HG03097 (cell line): Measurements from ENCODE around the gene MXD1.

Source experiments
- ATAC-seq: cut with Tn5 transposase; IDR thresholded peaks from one replicate; pipeline ENCODE4 v1.9.1; 2021; ENCODE audit not compliant: unreplicated experiment, low FRiP score

MXD1 gene

GRCh38 chr2:69933254-69933828 lies 18.4 kb downstream of the MXD1 start:
- ATAC-seq = no peak

DNA sequence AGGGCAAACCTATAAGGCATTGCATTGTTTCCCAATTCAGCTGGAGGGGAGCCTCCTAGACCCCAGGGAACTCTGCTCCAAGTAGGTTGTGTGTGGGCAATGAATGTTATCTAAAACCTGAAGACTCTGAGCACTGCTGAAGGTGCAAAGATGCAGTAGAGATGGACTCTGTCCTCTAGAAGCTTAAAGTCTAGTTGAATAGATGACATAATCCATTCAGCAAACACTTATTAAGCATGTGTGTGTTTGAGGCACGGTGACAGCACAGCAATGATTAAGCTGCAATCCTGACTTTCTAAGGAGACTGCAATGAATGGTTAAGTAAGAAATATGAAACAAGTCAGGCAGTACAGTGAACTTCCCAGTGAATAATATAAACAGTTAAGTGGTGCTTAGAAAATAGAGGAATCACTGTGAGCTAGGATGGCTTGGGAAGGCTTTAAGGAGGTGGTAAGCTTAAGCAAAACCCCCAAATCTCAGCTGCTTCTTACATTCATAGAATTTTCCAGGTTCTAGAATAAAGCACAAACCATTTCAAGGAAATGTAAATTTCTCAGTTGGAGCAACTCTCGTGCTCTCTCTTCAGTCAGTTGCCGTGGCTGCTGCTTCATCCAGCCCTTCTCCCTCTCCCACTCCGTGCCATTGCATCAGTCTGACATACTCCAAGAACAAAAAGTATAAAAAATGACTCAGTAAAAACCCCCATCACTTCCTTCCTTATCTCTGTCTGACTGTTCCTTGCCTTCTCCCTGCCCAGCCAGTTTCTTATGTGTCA lies 19.1 kb downstream of the MXD1 start:
- ATAC-seq = no peak

GRCh38 chr2:69934614-69934908 lies 19.7 kb downstream of the MXD1 start:
- no peak for ATAC-seq

DNA sequence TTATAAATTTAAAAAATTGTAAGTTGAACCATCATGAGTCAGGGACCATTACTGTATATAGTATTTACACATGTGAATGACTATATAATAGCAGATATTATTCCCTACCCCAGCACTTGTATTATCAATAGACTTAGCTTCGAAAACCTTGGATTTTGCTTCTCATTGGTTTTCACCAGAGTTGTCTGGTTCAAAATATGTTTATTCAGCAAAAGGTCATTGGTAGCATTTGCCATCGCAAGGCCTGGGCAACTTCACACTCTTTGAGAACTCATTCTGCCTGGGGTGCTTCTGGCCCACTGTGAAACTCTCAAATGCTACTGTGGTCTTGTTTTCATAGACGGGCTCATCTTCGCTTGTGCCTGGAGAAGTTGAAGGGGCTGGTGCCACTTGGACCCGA lies 20.1 kb downstream of the MXD1 start:
- ATAC-seq = no peak

- ATAC-seq = no peak
Observed at GRCh38 chr2:69936906-69937305, 22.0 kb downstream of the MXD1 start.

- no peak for ATAC-seq
Observed at GRCh38 chr2:69937968-69938367, 23.1 kb downstream of the MXD1 start.

GRCh38 chr2:69939722-69940121 lies 24.8 kb downstream of the MXD1 start:
- ATAC-seq = no peak

DNA sequence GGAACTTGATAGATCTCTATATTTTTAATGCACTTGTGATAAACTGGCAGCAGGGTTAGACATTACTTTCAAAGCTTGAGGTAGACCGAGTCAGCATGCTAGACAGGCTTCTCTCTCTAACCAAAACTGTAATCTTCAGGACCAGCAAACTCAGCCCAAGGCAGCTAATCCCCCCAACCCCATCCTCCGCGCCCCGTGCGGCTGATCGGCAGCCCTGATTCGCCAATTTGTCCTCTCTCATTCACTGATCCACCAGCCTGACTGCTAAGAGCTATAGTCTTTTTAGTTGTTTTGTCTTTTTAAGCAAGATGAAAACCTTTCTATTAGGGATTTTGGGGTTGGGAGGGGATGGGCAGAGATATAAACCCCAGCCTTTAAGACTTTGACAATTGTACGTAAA lies 25.8 kb downstream of the MXD1 start:
- ATAC-seq = no peak

GRCh38 chr2:69943000-69943842 lies 28.3 kb downstream of the MXD1 start:
- ATAC-seq = no peak

DNA sequence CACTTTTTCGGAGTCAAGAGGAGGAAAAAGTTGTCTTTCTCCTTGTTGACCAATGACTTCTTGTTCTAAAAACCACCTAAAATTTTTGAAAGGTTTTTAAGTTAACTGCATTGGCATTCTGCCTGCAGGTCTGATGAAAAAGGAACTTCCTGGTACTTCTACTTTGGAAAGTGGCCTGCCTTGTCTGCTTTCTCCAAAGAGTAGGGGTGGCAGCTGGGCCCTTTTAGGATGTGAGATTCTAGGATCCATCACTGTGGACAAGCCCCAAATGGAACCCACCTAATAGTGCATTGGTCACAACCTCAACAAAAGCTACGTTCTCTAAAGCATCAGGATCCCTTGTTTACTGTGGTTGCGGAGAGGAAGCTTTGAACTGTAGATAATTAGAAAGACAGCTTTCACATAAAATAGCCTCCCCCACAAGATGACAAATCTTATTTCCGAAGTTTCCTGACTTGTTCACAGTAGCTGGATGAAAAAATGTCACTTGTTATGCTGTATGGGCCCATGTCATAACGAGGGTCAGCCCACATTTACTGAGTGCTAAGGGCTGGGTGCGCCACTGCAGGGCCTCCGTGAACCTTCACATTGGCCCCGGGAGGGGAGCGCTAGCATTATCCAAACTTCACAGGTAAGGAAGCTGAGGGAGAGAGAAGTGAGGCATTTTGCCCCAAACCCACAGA lies 29.1 kb downstream of the MXD1 start:
- ATAC-seq = no peak

GRCh38 chr2:69944756-69945155 lies 29.8 kb downstream of the MXD1 start:
- no peak for ATAC-seq

DNA sequence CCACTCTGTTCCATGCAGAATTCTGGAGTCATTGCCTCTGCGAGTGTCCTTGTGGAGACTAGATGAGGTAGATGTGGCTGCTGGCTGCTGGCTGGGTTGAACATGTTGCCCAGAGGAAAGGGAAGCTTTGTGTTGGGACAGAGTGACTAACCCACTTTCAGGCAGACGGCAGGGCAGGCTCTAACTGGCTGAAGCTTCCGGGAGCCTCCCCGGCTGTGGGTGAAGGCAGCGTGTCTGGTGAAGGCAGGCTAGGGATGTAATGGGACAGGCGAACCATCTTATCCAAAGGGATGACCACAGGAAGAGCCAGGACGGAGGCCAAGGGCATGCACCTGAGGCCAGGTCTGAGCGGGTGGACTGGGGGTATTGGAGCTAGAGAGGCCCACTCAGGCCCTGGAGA lies 30.5 kb downstream of the MXD1 start:
- ATAC-seq = no peak

DNA sequence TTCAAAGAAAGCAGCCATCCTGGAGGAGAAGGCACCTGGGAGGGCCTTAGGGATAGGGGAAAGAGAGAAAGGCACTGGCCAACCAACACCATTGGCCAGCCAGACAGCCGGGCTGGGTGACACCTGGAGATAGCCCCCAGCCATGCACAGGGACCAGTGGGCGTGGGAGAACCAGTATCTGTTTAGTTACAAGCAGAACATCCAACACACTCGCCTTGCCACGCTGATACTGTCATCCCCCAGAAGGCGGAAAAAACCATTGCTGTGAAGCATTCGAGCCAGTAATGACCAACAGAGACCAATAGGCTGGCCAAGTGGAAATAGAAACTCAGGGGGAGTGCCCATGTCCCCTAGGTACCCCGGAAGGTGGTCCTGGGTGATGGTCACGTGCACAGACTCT lies 31.0 kb downstream of the MXD1 start:
- no peak for ATAC-seq

DNA sequence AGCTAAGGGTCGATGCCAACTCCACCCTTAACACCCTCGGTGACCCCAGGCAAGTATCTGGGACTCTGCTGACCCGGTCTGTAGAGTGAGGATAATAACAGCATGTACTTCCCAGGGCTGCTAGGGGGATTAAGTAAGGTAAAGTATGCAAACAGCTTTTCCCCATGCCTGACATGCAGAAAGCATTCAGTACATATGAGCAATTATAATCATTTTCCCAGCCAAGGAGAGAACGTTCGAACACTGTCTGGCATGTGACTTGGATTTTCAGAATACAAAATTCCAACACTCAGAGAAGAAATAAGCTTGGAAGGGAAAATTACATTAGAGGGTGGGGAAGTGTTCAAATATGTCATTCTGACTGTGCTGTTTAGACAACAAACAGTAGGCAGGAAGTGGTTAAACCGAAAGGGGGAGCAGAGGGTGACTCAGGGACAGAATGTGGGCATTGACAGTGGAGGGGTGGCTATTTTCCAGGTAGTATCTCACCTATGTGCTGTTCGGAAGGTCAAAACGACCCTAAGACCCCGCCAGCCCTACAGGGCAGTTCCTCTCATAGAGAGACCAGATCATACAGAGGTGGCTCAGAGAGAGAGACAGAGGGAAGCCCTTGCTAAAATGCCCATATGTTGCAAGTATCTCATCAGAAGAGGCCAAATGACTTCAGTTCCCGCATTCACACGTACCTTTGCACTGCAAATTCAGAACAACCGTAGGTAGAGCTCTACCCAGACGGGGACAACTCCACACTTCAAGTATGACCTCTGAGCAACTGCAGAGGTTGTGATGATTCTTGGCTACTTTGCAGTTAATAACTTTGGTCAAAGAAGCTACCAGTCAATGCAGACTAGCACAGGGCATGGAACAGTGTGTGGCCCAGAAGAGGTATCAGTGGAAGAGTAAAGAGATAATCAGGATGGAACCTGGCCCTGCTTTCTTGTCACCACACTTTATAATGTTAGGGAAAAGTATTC lies 31.7 kb downstream of the MXD1 start:
- peak; percentile 76 for ATAC-seq

- no peak for ATAC-seq
Observed at GRCh38 chr2:69947325-69947931, 32.5 kb downstream of the MXD1 start.

- ATAC-seq = no peak
Observed at GRCh38 chr2:69948032-69948962, 33.4 kb downstream of the MXD1 start.

DNA sequence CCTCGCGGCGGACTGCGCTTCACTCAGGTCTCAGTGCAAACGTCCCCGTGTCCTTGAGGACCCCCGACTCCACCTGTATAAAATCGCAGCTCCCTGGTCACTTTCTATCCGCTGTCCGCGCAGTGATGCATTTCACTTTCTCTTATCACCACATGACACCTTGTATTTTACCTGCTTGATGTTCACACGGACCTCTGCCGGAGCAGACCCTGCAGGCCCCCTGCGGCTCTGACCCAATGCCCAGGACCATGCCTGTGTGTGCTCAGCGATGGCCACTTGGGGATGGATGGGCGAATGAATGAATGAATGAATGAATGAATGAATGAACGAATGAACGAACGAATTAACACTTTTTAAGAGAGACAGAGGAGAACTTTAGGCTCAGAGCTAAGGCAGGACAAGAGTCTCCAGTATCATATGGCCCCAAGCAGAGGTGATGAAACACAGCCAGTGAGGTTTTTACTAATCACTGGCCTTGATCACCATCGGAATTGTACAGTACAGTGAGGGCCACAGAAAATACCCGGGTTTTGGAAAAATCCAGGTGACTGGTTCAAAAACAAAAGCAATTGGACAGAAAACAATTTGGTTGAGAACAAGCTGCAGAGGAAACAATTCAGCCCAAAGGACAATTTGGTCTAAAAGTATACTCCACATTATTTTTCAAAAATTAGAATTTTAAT lies 34.2 kb downstream of the MXD1 start:
- no peak for ATAC-seq

- no peak for ATAC-seq
Observed at GRCh38 chr2:69950241-69950640, 35.3 kb downstream of the MXD1 start.
